SU-DHL-6 (cell line): ENCODE data around the gene SULF2.

ENCODE experiments used
- EZH2phosphoT487 ChIP-seq: fragments of 200-600 bp; sonication (generic), shearing (Covaris generic); conservative IDR thresholded peaks from 2 replicates; pipeline ENCODE4 v1.6.1; 2018; ENCODE audit warnings: mild to moderate bottlenecking, antibody characterized with exemption, low read length, moderate library complexity, mixed read lengths
- TF ChIP-seq, protein P1 (sequence below): fragments of 200-600 bp; sonication (generic); IDR thresholded peaks from one replicate; pipeline ENCODE4 v1.5.1; 2017; ENCODE audit warnings: antibody characterized with exemption, mild to moderate bottlenecking, low read length, moderate library complexity; ENCODE audit not compliant: insufficient read depth, poor library complexity, severe bottlenecking

DNA sequence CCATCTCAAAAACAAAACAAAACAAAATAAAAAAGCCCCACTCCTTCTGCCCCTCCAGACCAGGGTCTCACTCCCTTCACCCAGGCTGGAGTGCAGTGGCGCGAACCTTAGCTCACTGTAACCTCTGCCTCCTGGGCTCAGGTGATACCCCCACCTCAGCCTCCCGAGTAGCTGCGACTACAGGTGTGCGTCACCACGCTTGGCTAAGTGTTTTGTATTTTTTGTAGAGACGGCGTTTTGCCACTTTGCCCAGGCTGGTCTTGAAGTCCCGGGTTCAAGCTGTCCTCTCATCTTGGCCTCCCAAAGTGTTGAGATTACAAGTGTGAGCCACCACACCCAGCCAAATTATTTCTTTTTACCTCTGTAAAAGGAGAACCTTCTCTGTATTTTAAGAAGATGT lies 173.5 kb downstream of the SULF2 start:
- TF ChIP-seq, protein P1, sequence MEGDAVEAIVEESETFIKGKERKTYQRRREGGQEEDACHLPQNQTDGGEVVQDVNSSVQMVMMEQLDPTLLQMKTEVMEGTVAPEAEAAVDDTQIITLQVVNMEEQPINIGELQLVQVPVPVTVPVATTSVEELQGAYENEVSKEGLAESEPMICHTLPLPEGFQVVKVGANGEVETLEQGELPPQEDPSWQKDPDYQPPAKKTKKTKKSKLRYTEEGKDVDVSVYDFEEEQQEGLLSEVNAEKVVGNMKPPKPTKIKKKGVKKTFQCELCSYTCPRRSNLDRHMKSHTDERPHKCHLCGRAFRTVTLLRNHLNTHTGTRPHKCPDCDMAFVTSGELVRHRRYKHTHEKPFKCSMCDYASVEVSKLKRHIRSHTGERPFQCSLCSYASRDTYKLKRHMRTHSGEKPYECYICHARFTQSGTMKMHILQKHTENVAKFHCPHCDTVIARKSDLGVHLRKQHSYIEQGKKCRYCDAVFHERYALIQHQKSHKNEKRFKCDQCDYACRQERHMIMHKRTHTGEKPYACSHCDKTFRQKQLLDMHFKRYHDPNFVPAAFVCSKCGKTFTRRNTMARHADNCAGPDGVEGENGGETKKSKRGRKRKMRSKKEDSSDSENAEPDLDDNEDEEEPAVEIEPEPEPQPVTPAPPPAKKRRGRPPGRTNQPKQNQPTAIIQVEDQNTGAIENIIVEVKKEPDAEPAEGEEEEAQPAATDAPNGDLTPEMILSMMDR: no peak
- TF ChIP-seq EZH2phosphoT487: no peak
